SK-N-SH (cell line): ENCODE measurements around the gene SUPT20HL1. TPM values are rescaled to one million over a fixed set of nuclear protein-coding genes. Genes with fewer than 3 reads are reported as not detected.

Source experiments
- CTCF ChIA-PET: fragments of 300-600, 350-600 bp; formaldehyde crosslinking; extraction: SDS; loops from one replicate; lab custom pipeline; 2021; lab: Yijun Ruan, JAX
- POLR2A ChIA-PET: fragments of 350-600 bp; sonication (Branson Sonifier 250); formaldehyde crosslinking; extraction: SDS; loops from one replicate; lab custom pipeline; 2020; ENCODE audit warnings: antibody characterized with exemption, inconsistent platforms; lab: Yijun Ruan, JAX
- DNase-seq: peaks from one replicate; pipeline ENCODE4 v3.0.0; 2012
- H2AFZ ChIP-seq: fragments of 200-600 bp; sonication (generic); 2 replicates; pipeline ENCODE4 v1.8.1; 2016; ENCODE audit warnings: antibody characterized with exemption, mild to moderate bottlenecking, low read depth
- H3F3A ChIP-seq: fragments of 200-600 bp; sonication (generic); replicated peaks from 2 replicates; pipeline ENCODE3; 2016; ENCODE audit warnings: antibody characterized with exemption, mild to moderate bottlenecking; ENCODE audit not compliant: insufficient read depth
- H3K27ac ChIP-seq, 2 experiments: fragments of 200-500 bp in 1 of 2; fragments of 200-600 bp in 1 of 2; sonication (Bioruptor generic) in 1 of 2; sonication (generic), shearing (Covaris generic) in 1 of 2; 2 replicates each; pipeline versions ENCODE4 v1.5.1 to v1.6.1; 2014 to 2016; ENCODE audit warnings: low read depth in 2 of 2, inconsistent platforms in 1 of 2, low read length in 1 of 2, mild to moderate bottlenecking in 1 of 2, mixed read lengths in 1 of 2
- H3K27me3 ChIP-seq: fragments of 200-600 bp; sonication (generic), shearing (Covaris generic); 2 replicates; pipeline ENCODE4 v1.6.1; 2016; ENCODE audit warnings: mixed run types; ENCODE audit not compliant: insufficient read depth
- H3K36me3 ChIP-seq, 2 experiments: fragments of 200-500 bp in 1 of 2; fragments of 200-600 bp in 1 of 2; sonication (Bioruptor generic) in 1 of 2; sonication (generic) in 1 of 2; replicated peaks in 1 of 2; 2 replicates each; pipeline versions ENCODE3 to v1.5.1; 2014 to 2016; ENCODE audit warnings: low read length in 1 of 2, mild to moderate bottlenecking in 1 of 2; ENCODE audit not compliant: insufficient read depth in 2 of 2, control insufficient read depth in 1 of 2
- H3K4me1 ChIP-seq, 2 experiments: fragments of 200-500 bp in 1 of 2; fragments of 200-600 bp in 1 of 2; sonication (Bioruptor generic) in 1 of 2; sonication (generic), shearing (Covaris generic) in 1 of 2; 2 replicates each; pipeline versions ENCODE4 v1.5.1 to v1.6.1; 2014 to 2016; ENCODE audit warnings: low read depth in 1 of 2, low read length in 1 of 2, mixed run types in 1 of 2; ENCODE audit not compliant: insufficient read depth in 2 of 2, control insufficient read depth in 1 of 2
- H3K4me2 ChIP-seq: fragments of 200-600 bp; sonication (generic), shearing (Covaris generic); 2 replicates; pipeline ENCODE4 v1.6.1; 2017; ENCODE audit warnings: mixed run types
- H3K4me3 ChIP-seq, 2 experiments: fragments of 200-500 bp in 1 of 2; fragments of 200-600 bp in 1 of 2; sonication (Bioruptor generic) in 1 of 2; sonication (generic), shearing (Covaris generic) in 1 of 2; 2 replicates each; pipeline versions ENCODE4 v1.5.1 to v1.8.1; 2014 to 2016; ENCODE audit warnings: low read depth in 2 of 2, inconsistent platforms in 1 of 2, low read length in 1 of 2, mild to moderate bottlenecking in 1 of 2, mixed read lengths in 1 of 2, moderate library complexity in 1 of 2
- H3K79me2 ChIP-seq: fragments of 200-600 bp; sonication (generic); 2 replicates; pipeline ENCODE4 v1.8.1; 2017; ENCODE audit warnings: mild to moderate bottlenecking; ENCODE audit not compliant: insufficient read depth
- H3K9ac ChIP-seq: fragments of 200-600 bp; sonication (generic); 2 replicates; pipeline ENCODE4 v1.6.1; 2017; ENCODE audit warnings: mixed run types
- H3K9me2 ChIP-seq: fragments of 200-600 bp; sonication (generic); 2 replicates; pipeline ENCODE4 v1.6.1; 2017; ENCODE audit warnings: mixed run types
- H3K9me3 ChIP-seq: fragments of 200-600 bp; sonication (generic); 2 replicates; pipeline ENCODE4 v1.6.1; 2017; ENCODE audit warnings: mixed run types, mild to moderate bottlenecking, moderate library complexity
- H4K20me1 ChIP-seq: fragments of 200-600 bp; sonication (generic); 2 replicates; pipeline ENCODE4 v1.6.1; 2017; ENCODE audit warnings: mild to moderate bottlenecking, mixed run types; ENCODE audit not compliant: insufficient read depth
- FOXJ3 ChIP-seq: sonication (generic); formaldehyde crosslinking; IDR thresholded peaks from 2 replicates; pipeline ENCODE4 v1.5.1; 2020; ENCODE audit warnings: mild to moderate bottlenecking, missing genetic modification reagents
- FOXM1 ChIP-seq: IDR thresholded peaks from 2 replicates; pipeline ENCODE4 v1.4.0; 2012; ENCODE audit warnings: low read depth, mild to moderate bottlenecking
- GABPA ChIP-seq: IDR thresholded peaks from 2 replicates; pipeline ENCODE4 v1.4.0; 2012; ENCODE audit warnings: low read depth, mild to moderate bottlenecking
- GATA2 ChIP-seq: sonication (generic); formaldehyde crosslinking; IDR thresholded peaks from 2 replicates; pipeline ENCODE4 v1.5.0; 2020; ENCODE audit warnings: mild to moderate bottlenecking, missing genetic modification reagents
- MEF2A ChIP-seq: IDR thresholded peaks from 2 replicates; pipeline ENCODE4 v1.4.0; 2012; ENCODE audit warnings: low read depth, borderline replicate concordance
- MXI1 ChIP-seq: IDR thresholded peaks from 2 replicates; pipeline ENCODE4 v1.6.1; 2012; ENCODE audit warnings: mild to moderate bottlenecking, low read depth, low read length, improper control_type of control experiment
- NFIC ChIP-seq: IDR thresholded peaks from 2 replicates; pipeline ENCODE4 v1.4.0; 2012; ENCODE audit warnings: borderline replicate concordance
- NRF1 ChIP-seq: IDR thresholded peaks from 2 replicates; pipeline ENCODE4 v1.6.1; 2012; ENCODE audit warnings: low read depth, mild to moderate bottlenecking, low read length
- RAD21 ChIP-seq: IDR thresholded peaks from 2 replicates; pipeline ENCODE4 v1.6.1; 2012; ENCODE audit warnings: mild to moderate bottlenecking, low read length
- RFX5 ChIP-seq: IDR thresholded peaks from 2 replicates; pipeline ENCODE4 v1.6.1; 2012; ENCODE audit warnings: mild to moderate bottlenecking, improper control_type of control experiment, low read length
- RXRA ChIP-seq: IDR thresholded peaks from 2 replicates; pipeline ENCODE4 v1.4.0; 2012; ENCODE audit warnings: low read depth, mild to moderate bottlenecking, borderline replicate concordance
- SIN3A ChIP-seq: IDR thresholded peaks from 2 replicates; pipeline ENCODE4 v1.6.1; 2012; ENCODE audit warnings: low read depth, mild to moderate bottlenecking, low read length, moderate library complexity, borderline replicate concordance
- SMC3 ChIP-seq: IDR thresholded peaks from 2 replicates; pipeline ENCODE4 v1.6.1; 2012; ENCODE audit warnings: low read depth, low read length, improper control_type of control experiment
- TAF1 ChIP-seq: IDR thresholded peaks from 2 replicates; pipeline ENCODE4 v1.6.1; 2012; ENCODE audit warnings: low read depth, mild to moderate bottlenecking, low read length, moderate library complexity, borderline replicate concordance
- WGBS: methylation state at CpG from one replicate; pipeline ENCODE4 v1.1.6; 2017; ENCODE audit warnings: low lambda C conversion rate; 5-methylcytosine and 5-hydroxymethylcytosine counted together
- polyA plus RNA-seq, 3 experiments: library from polyadenylated mRNA; depleted of rRNA; stranded (reverse); fragments of >200 nt; gene quantifications; 2 replicates each; pipeline ENCODE4 v1.2.3, GENCODE V29; 2012
- TF ChIP-seq, protein P1 (sequence below): IDR thresholded peaks from 2 replicates; pipeline ENCODE4 v1.4.0; 2012; ENCODE audit warnings: low read depth, borderline replicate concordance
- TF ChIP-seq, protein P2 (sequence below): IDR thresholded peaks from 2 replicates; pipeline ENCODE4 v1.4.0; 2012; ENCODE audit warnings: low read depth
- TF ChIP-seq, protein P3 (sequence below): fragments of 150-350 bp; IDR thresholded peaks from 2 replicates; pipeline ENCODE4 v1.6.1; 2016; ENCODE audit warnings: mild to moderate bottlenecking, low read depth, low read length
- TF ChIP-seq, protein P4 (sequence below): IDR thresholded peaks from 2 replicates; pipeline ENCODE4; 2012
- TF ChIP-seq, protein P5 (sequence below): fragments of 200-600 bp; sonication (generic); IDR thresholded peaks from 2 replicates; pipeline ENCODE4 v1.6.1; 2017; ENCODE audit warnings: antibody characterized with exemption, mild to moderate bottlenecking, moderate library complexity
- TF ChIP-seq, protein P6 (sequence below): fragments of 150-350 bp; IDR thresholded peaks from 2 replicates; pipeline ENCODE4 v1.6.1; 2017; ENCODE audit warnings: antibody characterized with exemption, low read length, low read depth, borderline replicate concordance

Gene SUPT20HL1
- polyA plus RNA-seq, 1 of the 3 experiments (the other 2 are of a cell fraction), result not detected

DNA sequence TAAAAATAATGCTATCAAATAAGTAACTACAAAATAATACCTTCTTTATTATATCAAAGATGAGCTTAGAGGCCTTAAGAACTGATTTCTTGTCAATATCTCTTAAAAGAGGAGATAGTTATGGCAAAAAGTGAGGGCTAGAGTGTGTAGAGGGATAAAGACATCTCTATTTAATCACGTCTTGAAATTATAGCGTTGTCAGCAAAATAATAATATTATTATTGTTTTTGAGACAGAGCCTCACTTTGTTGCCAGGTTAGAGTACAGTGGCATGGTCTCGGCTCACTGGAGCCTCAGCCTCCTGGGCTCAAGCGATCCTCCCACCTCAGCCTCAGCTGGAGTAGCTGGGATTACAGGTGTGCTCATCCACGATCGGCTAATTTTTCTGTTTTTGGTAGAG is 18.3 kb downstream of the SUPT20HL1 start (continued):
- TF ChIP-seq, protein P1, sequence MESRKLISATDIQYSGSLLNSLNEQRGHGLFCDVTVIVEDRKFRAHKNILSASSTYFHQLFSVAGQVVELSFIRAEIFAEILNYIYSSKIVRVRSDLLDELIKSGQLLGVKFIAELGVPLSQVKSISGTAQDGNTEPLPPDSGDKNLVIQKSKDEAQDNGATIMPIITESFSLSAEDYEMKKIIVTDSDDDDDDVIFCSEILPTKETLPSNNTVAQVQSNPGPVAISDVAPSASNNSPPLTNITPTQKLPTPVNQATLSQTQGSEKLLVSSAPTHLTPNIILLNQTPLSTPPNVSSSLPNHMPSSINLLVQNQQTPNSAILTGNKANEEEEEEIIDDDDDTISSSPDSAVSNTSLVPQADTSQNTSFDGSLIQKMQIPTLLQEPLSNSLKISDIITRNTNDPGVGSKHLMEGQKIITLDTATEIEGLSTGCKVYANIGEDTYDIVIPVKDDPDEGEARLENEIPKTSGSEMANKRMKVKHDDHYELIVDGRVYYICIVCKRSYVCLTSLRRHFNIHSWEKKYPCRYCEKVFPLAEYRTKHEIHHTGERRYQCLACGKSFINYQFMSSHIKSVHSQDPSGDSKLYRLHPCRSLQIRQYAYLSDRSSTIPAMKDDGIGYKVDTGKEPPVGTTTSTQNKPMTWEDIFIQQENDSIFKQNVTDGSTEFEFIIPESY, result no peak
- TF ChIP-seq TAF1 (no peak), RAD21 (no peak)

DNA sequence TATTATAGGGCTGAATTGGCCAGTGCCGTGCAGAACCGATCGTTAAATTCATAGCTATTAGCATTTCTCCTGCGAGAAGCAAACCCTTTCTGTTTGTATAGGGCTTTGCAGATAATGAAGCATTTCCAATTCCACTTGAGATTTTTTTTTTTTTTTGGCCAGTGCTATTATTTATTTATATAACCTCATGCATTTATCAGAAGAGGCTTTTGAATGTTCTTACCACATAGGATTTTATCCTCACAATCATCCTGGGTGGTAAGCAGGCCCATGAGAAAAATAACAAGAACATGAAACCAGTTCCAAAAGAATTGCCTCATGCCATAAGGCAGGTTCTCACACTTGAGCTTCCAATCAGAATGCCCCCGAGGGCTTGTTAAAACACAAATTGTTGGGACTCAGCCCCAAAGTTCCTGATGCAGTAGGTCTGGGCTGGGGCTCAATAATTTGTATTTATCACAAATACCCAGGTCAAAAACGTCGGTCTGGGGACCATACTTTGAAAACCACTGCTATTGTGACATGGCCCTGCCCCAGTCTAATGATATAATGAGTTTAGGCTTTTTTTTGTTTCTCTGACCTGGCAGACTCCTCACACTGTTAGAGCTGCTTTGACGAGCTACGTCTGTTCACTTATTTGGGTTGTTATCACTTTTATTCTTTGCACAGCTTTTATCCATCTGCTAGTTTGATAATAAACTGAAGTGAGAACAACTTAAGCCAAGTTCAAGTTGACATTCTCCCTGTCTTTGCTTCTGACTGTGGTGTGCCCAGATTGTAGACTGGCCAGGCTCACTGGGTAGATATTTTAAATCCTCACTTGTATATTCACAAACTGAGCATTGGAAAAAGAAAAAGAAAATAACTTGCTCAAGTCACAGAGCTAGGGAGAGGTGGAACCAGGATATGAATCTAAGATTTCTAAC is 20.1 kb downstream of the SUPT20HL1 start:
- Histone ChIP-seq H3K9me2 (peaks cover 4% of the 10 kb centered on the region; the same call in 1 of the 2 replicates), H3K9me3 (no peaks in the 10 kb centered on the region), H3K79me2 (no peaks in the 10 kb centered on the region), H2AFZ (no peak overlapping the region), H3K27me3 (no peaks in the 10 kb centered on the region), H3K27ac (no peak overlapping the region), H3K4me3 (no peak overlapping the region), H3F3A (no peaks in the 10 kb centered on the region), H3K4me2 (no peak overlapping the region), H3K9ac (no peak overlapping the region), H4K20me1 (no peaks in the 10 kb centered on the region), H3K36me3 (no peaks in the 10 kb centered on the region), H3K4me1 (no peaks in the 10 kb centered on the region; a peak in 1 of 4 replicates)
- ChIA-PET POLR2A (interaction anchor here (0.6 kb wide), 1 partner anchor 19 kb away, joined by 3 read pairs; no protein-coding TSS in a partner anchor), CTCF (interaction anchor here (0.6 to 2.3 kb wide), 4 partner anchors 9 to 214 kb away, joined by 4 to 10 read pairs (median 4); no protein-coding TSS in a partner anchor)
- no peak for DNase-seq
- 29% methylated on average over 9 of the region's 9 CpGs for WGBS
- TF ChIP-seq SMC3 (no peak), NRF1 (no peak), MEF2A (no peak), SIN3A (no peak), RXRA (no peak), FOXM1 (no peak), RAD21 (no peak), MXI1 (no peak), GABPA (no peak), GATA2 (CRISPR knock-in tag) (no peak), FOXJ3 (CRISPR knock-in tag) (no peak), NFIC (no peak), RFX5 (no peak)
- TF ChIP-seq, protein P2, sequence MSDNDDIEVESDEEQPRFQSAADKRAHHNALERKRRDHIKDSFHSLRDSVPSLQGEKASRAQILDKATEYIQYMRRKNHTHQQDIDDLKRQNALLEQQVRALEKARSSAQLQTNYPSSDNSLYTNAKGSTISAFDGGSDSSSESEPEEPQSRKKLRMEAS, result no peak
- TF ChIP-seq, protein P3, sequence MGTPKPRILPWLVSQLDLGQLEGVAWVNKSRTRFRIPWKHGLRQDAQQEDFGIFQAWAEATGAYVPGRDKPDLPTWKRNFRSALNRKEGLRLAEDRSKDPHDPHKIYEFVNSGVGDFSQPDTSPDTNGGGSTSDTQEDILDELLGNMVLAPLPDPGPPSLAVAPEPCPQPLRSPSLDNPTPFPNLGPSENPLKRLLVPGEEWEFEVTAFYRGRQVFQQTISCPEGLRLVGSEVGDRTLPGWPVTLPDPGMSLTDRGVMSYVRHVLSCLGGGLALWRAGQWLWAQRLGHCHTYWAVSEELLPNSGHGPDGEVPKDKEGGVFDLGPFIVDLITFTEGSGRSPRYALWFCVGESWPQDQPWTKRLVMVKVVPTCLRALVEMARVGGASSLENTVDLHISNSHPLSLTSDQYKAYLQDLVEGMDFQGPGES, result no peak
- TF ChIP-seq, protein P4, sequence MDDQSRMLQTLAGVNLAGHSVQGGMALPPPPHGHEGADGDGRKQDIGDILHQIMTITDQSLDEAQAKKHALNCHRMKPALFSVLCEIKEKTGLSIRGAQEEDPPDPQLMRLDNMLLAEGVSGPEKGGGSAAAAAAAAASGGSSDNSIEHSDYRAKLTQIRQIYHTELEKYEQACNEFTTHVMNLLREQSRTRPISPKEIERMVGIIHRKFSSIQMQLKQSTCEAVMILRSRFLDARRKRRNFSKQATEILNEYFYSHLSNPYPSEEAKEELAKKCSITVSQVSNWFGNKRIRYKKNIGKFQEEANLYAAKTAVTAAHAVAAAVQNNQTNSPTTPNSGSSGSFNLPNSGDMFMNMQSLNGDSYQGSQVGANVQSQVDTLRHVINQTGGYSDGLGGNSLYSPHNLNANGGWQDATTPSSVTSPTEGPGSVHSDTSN, result no peak
- TF ChIP-seq, protein P5, sequence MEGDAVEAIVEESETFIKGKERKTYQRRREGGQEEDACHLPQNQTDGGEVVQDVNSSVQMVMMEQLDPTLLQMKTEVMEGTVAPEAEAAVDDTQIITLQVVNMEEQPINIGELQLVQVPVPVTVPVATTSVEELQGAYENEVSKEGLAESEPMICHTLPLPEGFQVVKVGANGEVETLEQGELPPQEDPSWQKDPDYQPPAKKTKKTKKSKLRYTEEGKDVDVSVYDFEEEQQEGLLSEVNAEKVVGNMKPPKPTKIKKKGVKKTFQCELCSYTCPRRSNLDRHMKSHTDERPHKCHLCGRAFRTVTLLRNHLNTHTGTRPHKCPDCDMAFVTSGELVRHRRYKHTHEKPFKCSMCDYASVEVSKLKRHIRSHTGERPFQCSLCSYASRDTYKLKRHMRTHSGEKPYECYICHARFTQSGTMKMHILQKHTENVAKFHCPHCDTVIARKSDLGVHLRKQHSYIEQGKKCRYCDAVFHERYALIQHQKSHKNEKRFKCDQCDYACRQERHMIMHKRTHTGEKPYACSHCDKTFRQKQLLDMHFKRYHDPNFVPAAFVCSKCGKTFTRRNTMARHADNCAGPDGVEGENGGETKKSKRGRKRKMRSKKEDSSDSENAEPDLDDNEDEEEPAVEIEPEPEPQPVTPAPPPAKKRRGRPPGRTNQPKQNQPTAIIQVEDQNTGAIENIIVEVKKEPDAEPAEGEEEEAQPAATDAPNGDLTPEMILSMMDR, result no peak
- TF ChIP-seq, protein P6, sequence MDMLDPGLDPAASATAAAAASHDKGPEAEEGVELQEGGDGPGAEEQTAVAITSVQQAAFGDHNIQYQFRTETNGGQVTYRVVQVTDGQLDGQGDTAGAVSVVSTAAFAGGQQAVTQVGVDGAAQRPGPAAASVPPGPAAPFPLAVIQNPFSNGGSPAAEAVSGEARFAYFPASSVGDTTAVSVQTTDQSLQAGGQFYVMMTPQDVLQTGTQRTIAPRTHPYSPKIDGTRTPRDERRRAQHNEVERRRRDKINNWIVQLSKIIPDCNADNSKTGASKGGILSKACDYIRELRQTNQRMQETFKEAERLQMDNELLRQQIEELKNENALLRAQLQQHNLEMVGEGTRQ, result no peak
